NCI-H446 (cell line): ENCODE data around the gene GPRC5C.
"Not testable (repeated sequence)": the region's sequence is repeated elsewhere in the genome, so short reads cannot be mapped to it uniquely, and the experiment has no call there.

Source experiments
- DNase-seq, 2 experiments: peaks; one replicate each; lab custom pipeline; 2025; lab: John Stamatoyannopoulos, UW

GPRC5C gene

DNA sequence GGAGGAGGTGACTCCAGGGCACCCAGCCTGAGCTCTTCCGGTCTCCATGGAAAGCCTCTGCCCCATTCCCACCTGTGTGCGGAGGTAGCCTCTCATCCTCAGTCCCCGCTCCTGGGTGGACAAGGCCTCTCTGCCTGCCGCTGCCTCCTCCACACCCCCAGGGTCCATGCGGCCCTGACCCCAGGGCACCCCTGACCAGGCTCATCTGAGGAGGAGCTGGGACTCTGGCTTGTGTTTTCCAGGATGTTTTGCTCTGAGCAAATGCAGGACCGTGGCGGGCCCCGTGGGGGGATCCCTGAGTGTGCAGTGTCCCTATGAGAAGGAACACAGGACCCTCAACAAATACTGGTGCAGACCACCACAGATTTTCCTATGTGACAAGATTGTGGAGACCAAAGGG lies 41.4 kb downstream of the GPRC5C start:
- DNase-seq = no peak

DNA sequence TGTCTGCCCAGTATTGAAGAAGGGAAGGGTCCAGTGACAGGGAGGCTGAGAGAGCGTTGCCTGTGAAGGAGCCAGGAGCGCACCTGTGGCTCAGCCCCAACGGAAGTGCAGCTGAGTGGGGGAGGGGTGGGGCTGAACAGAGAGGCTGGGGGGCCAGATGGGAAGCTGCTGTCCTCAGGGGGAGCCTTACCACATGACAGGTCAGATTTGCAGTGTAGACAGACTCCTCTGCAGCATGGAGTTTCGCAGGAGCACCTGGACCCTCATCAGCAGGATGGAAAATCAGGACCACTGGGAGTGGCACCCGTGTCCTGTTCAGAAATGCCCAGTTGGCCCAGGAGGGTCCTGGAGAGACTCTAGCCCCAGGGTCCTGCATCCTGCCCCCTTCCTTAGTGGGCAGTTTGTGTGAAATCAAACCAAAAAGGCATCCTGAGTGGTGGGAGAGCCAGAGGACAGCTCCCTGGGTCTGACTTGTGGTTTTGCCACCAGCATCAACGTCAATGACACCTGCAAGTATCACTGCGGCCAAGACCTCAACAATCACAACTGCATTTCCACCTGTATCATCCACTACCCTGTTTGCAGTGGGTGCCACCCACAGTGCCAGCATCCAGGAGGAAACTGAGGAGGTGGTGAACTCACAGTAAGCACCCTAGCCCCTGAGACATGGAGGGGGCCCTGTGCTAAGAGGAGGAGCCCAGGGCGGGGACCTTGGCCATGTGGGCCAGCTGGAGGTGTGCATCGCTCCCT lies 42.3 kb downstream of the GPRC5C start:
- no peak for DNase-seq

DNA sequence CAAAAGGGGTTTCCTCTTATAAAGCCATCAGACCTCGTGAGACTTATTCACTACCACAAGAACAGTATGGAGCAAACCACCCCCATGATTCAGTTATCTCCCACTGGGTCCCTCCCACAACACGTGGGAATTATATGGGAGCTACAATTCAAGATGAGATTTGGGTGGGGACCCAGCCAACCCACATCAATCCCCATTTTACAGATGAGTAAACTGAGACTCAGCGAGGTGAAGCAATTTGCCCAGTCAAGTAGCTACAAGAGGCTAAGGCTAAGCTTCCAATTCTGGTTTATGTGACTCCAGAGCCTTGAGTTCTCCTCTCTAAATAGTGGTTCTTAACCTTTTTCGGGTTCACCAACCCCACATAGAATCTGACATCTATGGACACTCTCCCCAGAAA lies 43.3 kb downstream of the GPRC5C start:
- no peak for DNase-seq

DNA sequence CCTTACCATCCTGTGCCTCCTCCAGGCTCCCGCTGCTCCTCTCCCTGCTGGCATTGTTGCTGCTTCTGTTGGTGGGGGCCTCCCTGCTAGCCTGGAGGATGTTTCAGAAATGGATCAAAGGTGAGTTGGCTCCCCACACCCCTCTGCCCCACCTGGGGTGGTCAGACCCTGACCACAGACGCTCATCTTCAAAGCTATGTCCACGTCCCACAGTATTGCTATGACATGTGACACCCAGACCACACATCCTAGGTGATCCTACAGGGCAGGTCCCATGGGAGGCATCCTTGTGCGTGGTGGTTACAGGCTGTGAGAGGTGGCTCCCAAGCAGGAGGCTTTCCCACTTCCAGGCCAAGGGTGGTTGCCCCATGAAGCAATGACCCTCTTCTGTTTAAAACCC lies 45.5 kb downstream of the GPRC5C start:
- no peak for DNase-seq

DNA sequence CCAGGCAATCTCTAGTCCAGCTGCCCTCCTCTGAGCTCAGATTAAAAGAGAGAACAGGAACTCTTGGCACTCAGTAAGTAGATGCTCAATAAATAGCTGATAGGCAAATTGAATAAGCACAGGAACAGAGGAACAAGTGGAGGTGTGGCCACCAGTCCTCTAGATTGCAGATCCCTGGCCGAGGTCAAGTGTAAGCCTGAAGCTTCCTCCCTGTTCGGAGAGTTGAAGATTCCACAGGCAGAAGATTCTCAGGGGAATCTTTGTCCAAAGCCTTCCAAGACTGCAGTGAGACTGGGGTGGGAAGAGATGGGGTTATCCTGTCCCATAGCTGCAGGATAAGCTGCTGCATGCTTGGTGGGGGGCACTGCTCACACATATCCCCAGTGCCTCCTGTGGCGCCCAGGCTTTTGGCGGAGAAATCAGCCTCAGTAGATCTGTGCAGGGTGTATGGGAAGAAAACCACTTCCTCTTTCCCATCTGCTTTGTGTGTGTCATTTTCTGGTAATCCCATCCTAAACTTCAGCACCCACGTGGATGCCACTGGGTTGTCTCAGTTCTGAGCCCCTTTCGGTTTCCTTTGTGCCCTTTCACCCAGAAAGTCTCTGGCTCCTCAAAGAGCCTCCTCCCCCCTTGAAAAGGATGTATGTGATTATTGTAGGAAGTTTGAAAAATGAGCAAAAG lies 46.7 kb downstream of the GPRC5C start:
- no peak for DNase-seq

DNA sequence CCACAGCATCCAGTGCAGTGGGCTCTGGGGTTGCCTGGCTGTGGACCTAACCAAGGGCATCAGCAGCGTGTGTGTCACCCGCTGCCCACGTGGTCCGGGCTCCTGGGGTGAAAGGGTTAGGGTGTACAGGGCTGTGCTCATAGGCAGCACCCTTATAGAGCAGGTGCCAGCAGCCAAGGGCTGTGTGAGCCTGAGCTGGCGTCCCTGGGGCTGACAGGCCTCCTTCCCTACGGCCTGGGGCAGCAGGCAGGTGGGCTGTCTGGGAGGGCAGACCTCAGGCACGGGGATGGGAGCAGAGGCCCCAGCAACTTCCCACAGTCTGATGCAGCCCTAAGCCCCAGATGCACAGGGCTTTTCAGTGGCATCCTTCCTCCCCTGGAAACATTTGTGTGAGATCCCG lies 48.4 kb downstream of the GPRC5C start:
- no peak for DNase-seq

DNA sequence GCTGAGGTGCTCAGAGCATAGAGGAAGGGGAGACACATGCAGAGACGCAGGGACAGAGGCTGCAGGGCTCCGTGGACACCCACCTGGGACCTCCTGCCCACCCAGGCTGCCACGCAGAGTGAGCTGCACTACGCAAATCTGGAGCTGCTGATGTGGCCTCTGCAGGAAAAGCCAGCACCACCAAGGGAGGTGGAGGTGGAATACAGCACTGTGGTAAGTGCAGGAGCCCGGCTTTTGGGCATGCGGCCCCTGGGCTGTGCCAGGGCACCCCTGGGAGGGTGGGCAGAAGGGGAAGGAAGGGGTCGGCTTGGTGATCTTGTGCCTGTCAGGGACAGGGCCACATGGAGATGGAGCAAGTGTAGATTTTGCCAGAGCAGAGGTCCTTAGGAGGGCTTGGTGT lies 49.7 kb downstream of the GPRC5C start:
- DNase-seq = no peak

DNA sequence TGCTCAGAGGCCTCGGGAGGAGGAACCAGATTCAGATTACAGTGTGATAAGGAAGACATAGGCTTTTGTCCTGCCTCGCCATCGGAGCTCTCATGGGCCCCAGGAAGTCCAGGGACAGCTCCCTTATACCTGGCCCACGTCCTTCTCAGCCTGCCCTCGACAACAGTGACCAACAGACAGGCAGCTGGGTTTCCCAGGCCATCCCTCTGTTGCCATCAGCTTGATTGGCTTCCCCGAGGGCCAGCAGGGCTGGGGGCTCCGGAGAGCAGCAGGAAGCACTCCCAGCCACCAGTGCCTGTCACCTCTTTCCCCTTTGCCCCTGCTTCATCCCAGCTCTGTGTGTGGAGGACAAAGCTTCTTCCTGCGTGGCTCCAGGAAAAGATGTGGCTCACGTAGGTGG lies 52.2 kb downstream of the GPRC5C start:
- no peak for DNase-seq

DNA sequence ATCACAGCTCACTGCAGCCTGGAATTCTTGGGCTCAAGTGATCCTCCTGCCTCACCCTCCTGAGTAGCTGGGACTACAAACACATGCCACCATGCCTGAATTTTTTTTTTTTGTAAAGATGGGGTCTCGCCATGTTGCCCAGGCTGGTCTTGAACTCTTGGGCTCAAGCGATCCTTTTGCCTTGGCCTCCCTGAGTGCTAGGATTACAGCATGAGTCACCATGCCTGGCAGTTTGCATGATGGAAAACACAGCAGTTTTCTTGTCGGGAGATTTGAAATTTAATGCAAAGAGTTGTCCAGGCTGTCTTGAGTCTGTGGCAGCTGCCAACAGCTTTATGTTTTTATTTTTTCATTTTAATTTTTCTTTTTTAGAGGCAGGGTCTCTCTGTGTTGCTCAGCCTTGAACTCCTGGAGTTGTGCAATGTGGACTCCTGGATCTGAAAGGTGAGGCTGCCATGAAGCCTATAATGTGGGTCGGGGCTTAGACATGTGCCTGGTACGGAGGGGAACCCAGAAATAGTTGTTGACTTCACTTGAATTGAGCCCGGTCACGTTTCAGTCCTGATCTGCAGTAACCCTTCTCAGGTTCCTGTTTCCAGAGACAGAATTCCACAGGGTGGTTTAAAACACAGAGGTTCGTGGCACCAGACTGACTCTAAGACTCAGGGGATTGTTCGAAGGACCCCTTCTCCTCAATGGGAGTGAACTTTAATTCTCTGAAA lies 53.3 kb downstream of the GPRC5C start:
- no peak for DNase-seq

DNA sequence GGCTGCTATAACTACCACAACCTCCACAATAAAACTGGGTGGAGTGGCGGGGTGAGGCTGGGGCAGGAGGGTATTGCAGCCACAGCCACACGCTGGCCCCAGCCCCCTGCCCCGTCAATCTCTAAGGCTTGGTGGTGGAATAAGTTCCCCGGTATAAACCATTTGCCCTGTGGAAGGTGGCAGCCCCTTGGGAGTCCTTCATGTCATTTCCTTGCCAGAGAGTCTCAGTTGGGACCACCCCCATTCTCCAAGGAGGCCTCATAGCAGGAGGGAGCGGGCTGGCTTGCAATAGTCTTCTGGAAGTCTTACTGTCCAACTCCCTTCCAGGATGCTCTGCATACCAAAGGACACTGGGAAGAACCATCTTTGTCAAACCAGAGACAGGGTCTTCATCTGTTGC lies 54.0 kb downstream of the GPRC5C start:
- DNase-seq = no peak

DNA sequence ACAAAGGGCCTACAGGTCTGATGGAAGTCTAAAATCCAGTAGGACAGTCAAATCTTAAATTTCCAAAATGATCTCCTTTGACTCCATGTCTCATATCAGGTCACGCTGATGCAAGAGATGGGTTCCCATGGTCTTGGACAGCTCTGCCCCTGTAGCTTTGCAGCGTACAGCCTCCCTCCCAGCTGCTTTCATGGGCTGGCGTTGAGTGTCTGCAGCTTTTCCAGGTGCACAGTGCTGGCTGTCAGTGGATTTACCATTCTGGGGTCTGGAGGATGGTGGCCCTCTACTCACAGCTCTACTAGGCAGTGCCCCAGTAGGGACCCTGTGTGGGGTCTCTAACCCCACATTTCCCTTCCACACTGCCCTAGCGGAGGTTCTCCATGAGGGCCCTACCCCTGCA lies 56.4 kb downstream of the GPRC5C start:
- DNase-seq = not testable (repeated sequence)

DNA sequence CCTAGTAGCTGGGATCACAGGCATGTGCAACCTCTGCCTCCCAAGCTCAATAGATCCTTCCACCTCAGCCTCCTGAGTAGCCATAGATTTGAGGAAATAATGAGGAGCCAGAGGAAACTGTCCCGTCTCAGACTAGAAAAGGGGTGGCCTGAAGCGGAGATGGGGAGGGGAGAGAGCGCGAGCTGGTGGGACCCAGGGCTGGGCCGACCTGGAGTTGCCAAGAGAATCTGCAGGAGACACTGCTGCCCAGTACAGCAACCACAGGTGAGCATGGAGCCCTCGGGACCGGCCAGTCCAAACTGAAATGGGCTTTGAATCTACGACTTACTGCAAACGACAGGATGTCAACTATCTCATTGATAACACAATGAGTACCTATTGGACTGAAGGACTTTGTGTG lies 58.8 kb downstream of the GPRC5C start:
- DNase-seq = no peak

DNA sequence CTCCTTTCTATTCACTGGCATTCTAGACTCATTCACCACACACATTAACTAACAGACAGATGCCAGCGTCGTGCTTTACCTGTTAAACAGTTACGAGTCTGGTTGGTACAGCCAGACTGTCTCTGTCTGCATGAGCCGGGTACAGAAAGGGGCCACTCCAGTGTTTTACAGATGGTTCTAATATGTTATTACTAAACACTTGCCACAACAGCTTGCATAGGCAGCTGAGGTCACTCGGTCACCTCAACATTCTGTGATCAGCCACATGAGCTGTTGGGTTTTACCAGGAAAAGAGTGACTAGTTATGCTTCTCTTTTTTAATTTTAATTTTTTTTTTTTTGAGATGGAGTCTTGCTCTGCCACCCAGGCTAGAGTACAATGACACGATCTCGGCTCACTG lies 59.7 kb downstream of the GPRC5C start:
- no peak for DNase-seq

DNA sequence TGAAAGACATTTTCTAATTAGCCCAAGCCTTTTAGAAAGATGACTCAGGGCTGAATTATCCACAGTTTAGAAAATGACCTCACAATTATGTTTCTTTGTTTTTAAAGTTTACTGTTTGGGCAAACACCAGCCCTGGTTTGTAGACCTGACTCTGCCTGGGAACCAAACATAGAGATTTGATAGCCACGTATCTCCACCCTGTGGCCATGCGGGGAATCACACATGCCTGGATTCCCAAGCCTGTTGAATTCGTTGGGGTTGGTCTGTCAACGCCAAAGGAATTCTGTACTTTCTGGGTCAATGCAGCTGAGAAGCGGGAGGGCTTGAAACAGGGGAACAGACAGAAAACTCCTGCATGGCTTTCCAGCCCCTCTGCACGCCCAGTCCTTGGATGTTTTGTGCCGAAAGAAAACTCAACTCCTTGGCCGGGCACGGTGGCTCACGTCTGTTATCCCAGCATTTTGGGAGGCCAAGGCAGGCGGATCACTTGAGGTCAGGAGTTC lies 61.5 kb downstream of the GPRC5C start:
- DNase-seq = peak; percentile 71 to 73
